Glomerular endothelial cell (primary cell): ENCODE measurements around the gene SHROOM2. TPM values are rescaled to one million over a fixed set of nuclear protein-coding genes. Genes with fewer than 3 reads are reported as not detected.
"Not testable (repeated sequence)": the region's sequence is repeated elsewhere in the genome, so short reads cannot be mapped to it uniquely, and the experiment has no call there.

Experiments used
- DNase-seq: peaks from one replicate; pipeline ENCODE4 v3.0.0-alpha.2; 2011; ENCODE audit warnings: low read depth, low spot score; ENCODE audit errors: extremely low read depth
- total RNA-seq: library from RNA; depleted of rRNA; stranded (reverse); fragments of >200 nt; gene quantifications from 2 replicates; pipeline ENCODE4 v1.2.3, GENCODE V29; 2015

SHROOM2 gene
- total RNA-seq, 1 donor from 2014 or later, result 46.0 TPM

GRCh38 chrX:9785254-9785943 is 830 bp upstream of the SHROOM2 start:
- no peak for DNase-seq

- no peak for DNase-seq
Measured at GRCh38 chrX:9786798-9787635, 788 bp downstream of the SHROOM2 start.

- no peak for DNase-seq
Measured at GRCh38 chrX:9788911-9789310, 2.7 kb downstream of the SHROOM2 start.

- no peak for DNase-seq
Measured at GRCh38 chrX:9789555-9789954, 3.3 kb downstream of the SHROOM2 start.

- no peak for DNase-seq
Measured at GRCh38 chrX:9790866-9791265, 4.6 kb downstream of the SHROOM2 start.

GRCh38 chrX:9794495-9794894 is 8.3 kb downstream of the SHROOM2 start:
- DNase-seq, result no peak

- DNase-seq, result no peak
Measured at GRCh38 chrX:9797384-9798360, 11.4 kb downstream of the SHROOM2 start.

- no peak for DNase-seq
Measured at GRCh38 chrX:9802737-9803136, 16.5 kb downstream of the SHROOM2 start.

GRCh38 chrX:9804444-9804843 is 18.2 kb downstream of the SHROOM2 start:
- no peak for DNase-seq

- no peak for DNase-seq
Measured at GRCh38 chrX:9805956-9806355, 19.7 kb downstream of the SHROOM2 start.

GRCh38 chrX:9807355-9808182 is 21.3 kb downstream of the SHROOM2 start:
- DNase-seq, result no peak

- not testable (repeated sequence) for DNase-seq
Measured at GRCh38 chrX:9809876-9810275, 23.6 kb downstream of the SHROOM2 start.

- DNase-seq, result not testable (repeated sequence)
Measured at GRCh38 chrX:9811086-9811485, 24.9 kb downstream of the SHROOM2 start.

GRCh38 chrX:9816084-9816700 is 30.0 kb downstream of the SHROOM2 start:
- no peak for DNase-seq

- DNase-seq, result no peak
Measured at GRCh38 chrX:9821572-9821971, 35.3 kb downstream of the SHROOM2 start.

GRCh38 chrX:9824554-9824953 is 38.3 kb downstream of the SHROOM2 start:
- no peak for DNase-seq

- no peak for DNase-seq
Measured at GRCh38 chrX:9825129-9825790, 39.0 kb downstream of the SHROOM2 start.

GRCh38 chrX:9825966-9826365 is 39.7 kb downstream of the SHROOM2 start:
- no peak for DNase-seq
